ENCODE measurements around the gene CNTNAP4. TPM values are rescaled to one million over a fixed set of nuclear protein-coding genes. Genes with fewer than 3 reads are reported as not detected.

The CNTNAP4 gene
- total RNA-seq, 1 experiment from 2014 or later, result not detected

DNA sequence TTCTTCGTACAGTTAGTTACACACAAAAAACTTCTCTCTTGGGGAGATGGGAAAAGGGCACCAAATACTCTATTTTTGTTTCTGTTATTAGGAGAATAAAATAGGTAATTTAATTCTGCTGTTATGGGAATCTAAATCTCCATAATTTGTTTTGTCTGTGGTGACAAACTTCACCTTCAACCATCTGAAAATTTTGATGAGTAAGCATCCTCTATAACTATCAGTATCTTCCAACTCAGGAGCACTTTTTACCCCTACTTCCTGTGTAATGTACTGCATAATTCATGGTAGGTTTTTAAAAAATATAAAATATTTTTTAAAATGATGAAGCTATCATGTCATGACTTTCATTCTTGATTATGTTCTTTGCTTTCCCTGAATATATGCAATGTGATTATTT is 33.6 kb upstream of the CNTNAP4 start:
- DNase-seq (ENCODE audit: low spot score) (no peak), ATAC-seq (no peak)
- ChIA-PET CTCF (no interaction called here), POLR2A (no interaction called here)
- H3K36me3 Mint-ChIP-seq, result peaks cover 33% of the 10 kb centered on the region
- peaks cover 50% of the 10 kb centered on the region for H3K9me3 Mint-ChIP-seq
- TF ChIP-seq, protein P1, sequence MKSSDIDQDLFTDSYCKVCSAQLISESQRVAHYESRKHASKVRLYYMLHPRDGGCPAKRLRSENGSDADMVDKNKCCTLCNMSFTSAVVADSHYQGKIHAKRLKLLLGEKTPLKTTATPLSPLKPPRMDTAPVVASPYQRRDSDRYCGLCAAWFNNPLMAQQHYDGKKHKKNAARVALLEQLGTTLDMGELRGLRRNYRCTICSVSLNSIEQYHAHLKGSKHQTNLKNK (CRISPR knock-in tag; IDR thresholded peaks at IDR 0.05), result no peak
- TF ChIP-seq ZNF416 (CRISPR knock-in tag; IDR thresholded peaks at IDR 0.05), result no peak
- no peak for TF ChIP-seq JUN (CRISPR knock-in tag; IDR thresholded peaks at IDR 0.05)
- TF ChIP-seq, protein P2, sequence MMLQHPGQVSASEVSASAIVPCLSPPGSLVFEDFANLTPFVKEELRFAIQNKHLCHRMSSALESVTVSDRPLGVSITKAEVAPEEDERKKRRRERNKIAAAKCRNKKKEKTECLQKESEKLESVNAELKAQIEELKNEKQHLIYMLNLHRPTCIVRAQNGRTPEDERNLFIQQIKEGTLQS (CRISPR knock-in tag; conservative IDR thresholded peaks at IDR 0.05), result no peak
- peaks cover 6% of the 10 kb centered on the region for H3K27me3 Mint-ChIP-seq (ENCODE audit: low read depth)
- H3K4me1 Mint-ChIP-seq, result no peaks in the 10 kb centered on the region
- H3K4me3 Mint-ChIP-seq, result no peak overlapping the region
- no peak overlapping the region for H3K27ac Mint-ChIP-seq

DNA sequence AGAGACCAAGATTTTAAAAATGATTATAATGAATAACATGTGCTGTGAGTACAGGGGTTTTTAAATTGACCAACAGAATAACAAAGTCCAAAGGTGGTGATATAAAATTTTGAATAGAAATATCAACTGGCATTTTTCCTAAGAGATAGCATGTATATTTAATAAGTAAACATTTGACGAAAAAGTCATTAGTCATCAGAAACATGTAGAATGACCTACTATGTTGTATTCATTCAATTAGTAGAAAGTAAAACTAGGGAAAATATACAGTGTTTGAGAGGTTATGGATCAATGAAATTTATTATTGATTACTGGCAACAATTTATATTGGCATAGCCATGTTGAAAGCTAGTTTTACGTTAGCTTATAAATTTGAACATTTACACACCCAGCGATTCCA is 30.6 kb upstream of the CNTNAP4 start:
- DNase-seq (ENCODE audit: low spot score) (no peak), ATAC-seq (no peak)
- peaks cover 26% of the 10 kb centered on the region for H3K36me3 Mint-ChIP-seq
- no peak overlapping the region for H3K4me3 Mint-ChIP-seq
- no peak overlapping the region for H3K27ac Mint-ChIP-seq
- H3K9me3 Mint-ChIP-seq, result peaks cover 48% of the 10 kb centered on the region
- CTCF ChIA-PET, result no interaction called here
- H3K27me3 Mint-ChIP-seq (ENCODE audit: low read depth), result peaks cover 2% of the 10 kb centered on the region; the same call in 1 of the 2 replicates
- no peaks in the 10 kb centered on the region for H3K4me1 Mint-ChIP-seq
- POLR2A ChIA-PET, result no interaction called here
- TF ChIP-seq, protein P3, sequence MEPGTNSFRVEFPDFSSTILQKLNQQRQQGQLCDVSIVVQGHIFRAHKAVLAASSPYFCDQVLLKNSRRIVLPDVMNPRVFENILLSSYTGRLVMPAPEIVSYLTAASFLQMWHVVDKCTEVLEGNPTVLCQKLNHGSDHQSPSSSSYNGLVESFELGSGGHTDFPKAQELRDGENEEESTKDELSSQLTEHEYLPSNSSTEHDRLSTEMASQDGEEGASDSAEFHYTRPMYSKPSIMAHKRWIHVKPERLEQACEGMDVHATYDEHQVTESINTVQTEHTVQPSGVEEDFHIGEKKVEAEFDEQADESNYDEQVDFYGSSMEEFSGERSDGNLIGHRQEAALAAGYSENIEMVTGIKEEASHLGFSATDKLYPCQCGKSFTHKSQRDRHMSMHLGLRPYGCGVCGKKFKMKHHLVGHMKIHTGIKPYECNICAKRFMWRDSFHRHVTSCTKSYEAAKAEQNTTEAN (CRISPR knock-in tag; IDR thresholded peaks at IDR 0.05), result no peak
- TF ChIP-seq IRF2 (CRISPR knock-in tag; IDR thresholded peaks at IDR 0.05; ENCODE audit: borderline replicate concordance, low read depth) (no peak), GABPB1 (CRISPR knock-in tag; IDR thresholded peaks at IDR 0.05) (no peak), KAT7 (CRISPR knock-in tag; IDR thresholded peaks at IDR 0.05; ENCODE audit: borderline replicate concordance) (no peak), TCF7 (CRISPR knock-in tag; IDR thresholded peaks at IDR 0.05; ENCODE audit: low read depth) (no peak), RELA (CRISPR knock-in tag; IDR thresholded peaks at IDR 0.05; ENCODE audit: borderline replicate concordance) (no peak), EMX1 (CRISPR knock-in tag; IDR thresholded peaks at IDR 0.05) (no peak)
- TF ChIP-seq, protein P4, sequence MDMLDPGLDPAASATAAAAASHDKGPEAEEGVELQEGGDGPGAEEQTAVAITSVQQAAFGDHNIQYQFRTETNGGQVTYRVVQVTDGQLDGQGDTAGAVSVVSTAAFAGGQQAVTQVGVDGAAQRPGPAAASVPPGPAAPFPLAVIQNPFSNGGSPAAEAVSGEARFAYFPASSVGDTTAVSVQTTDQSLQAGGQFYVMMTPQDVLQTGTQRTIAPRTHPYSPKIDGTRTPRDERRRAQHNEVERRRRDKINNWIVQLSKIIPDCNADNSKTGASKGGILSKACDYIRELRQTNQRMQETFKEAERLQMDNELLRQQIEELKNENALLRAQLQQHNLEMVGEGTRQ (CRISPR knock-in tag; IDR thresholded peaks at IDR 0.05), result no peak
- TF ChIP-seq, protein P5, sequence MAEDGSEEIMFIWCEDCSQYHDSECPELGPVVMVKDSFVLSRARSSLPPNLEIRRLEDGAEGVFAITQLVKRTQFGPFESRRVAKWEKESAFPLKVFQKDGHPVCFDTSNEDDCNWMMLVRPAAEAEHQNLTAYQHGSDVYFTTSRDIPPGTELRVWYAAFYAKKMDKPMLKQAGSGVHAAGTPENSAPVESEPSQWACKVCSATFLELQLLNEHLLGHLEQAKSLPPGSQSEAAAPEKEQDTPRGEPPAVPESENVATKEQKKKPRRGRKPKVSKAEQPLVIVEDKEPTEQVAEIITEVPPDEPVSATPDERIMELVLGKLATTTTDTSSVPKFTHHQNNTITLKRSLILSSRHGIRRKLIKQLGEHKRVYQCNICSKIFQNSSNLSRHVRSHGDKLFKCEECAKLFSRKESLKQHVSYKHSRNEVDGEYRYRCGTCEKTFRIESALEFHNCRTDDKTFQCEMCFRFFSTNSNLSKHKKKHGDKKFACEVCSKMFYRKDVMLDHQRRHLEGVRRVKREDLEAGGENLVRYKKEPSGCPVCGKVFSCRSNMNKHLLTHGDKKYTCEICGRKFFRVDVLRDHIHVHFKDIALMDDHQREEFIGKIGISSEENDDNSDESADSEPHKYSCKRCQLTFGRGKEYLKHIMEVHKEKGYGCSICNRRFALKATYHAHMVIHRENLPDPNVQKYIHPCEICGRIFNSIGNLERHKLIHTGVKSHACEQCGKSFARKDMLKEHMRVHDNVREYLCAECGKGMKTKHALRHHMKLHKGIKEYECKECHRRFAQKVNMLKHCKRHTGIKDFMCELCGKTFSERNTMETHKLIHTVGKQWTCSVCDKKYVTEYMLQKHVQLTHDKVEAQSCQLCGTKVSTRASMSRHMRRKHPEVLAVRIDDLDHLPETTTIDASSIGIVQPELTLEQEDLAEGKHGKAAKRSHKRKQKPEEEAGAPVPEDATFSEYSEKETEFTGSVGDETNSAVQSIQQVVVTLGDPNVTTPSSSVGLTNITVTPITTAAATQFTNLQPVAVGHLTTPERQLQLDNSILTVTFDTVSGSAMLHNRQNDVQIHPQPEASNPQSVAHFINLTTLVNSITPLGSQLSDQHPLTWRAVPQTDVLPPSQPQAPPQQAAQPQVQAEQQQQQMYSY (CRISPR knock-in tag; IDR thresholded peaks at IDR 0.05), result no peak
- TF ChIP-seq, protein P6, sequence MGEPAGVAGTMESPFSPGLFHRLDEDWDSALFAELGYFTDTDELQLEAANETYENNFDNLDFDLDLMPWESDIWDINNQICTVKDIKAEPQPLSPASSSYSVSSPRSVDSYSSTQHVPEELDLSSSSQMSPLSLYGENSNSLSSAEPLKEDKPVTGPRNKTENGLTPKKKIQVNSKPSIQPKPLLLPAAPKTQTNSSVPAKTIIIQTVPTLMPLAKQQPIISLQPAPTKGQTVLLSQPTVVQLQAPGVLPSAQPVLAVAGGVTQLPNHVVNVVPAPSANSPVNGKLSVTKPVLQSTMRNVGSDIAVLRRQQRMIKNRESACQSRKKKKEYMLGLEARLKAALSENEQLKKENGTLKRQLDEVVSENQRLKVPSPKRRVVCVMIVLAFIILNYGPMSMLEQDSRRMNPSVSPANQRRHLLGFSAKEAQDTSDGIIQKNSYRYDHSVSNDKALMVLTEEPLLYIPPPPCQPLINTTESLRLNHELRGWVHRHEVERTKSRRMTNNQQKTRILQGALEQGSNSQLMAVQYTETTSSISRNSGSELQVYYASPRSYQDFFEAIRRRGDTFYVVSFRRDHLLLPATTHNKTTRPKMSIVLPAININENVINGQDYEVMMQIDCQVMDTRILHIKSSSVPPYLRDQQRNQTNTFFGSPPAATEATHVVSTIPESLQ (CRISPR knock-in tag; IDR thresholded peaks at IDR 0.05), result no peak
- TF ChIP-seq, protein P7, sequence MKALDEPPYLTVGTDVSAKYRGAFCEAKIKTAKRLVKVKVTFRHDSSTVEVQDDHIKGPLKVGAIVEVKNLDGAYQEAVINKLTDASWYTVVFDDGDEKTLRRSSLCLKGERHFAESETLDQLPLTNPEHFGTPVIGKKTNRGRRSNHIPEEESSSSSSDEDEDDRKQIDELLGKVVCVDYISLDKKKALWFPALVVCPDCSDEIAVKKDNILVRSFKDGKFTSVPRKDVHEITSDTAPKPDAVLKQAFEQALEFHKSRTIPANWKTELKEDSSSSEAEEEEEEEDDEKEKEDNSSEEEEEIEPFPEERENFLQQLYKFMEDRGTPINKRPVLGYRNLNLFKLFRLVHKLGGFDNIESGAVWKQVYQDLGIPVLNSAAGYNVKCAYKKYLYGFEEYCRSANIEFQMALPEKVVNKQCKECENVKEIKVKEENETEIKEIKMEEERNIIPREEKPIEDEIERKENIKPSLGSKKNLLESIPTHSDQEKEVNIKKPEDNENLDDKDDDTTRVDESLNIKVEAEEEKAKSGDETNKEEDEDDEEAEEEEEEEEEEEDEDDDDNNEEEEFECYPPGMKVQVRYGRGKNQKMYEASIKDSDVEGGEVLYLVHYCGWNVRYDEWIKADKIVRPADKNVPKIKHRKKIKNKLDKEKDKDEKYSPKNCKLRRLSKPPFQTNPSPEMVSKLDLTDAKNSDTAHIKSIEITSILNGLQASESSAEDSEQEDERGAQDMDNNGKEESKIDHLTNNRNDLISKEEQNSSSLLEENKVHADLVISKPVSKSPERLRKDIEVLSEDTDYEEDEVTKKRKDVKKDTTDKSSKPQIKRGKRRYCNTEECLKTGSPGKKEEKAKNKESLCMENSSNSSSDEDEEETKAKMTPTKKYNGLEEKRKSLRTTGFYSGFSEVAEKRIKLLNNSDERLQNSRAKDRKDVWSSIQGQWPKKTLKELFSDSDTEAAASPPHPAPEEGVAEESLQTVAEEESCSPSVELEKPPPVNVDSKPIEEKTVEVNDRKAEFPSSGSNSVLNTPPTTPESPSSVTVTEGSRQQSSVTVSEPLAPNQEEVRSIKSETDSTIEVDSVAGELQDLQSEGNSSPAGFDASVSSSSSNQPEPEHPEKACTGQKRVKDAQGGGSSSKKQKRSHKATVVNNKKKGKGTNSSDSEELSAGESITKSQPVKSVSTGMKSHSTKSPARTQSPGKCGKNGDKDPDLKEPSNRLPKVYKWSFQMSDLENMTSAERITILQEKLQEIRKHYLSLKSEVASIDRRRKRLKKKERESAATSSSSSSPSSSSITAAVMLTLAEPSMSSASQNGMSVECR (CRISPR knock-in tag; IDR thresholded peaks at IDR 0.05; ENCODE audit: borderline replicate concordance), result no peak
- TF ChIP-seq, protein P8, sequence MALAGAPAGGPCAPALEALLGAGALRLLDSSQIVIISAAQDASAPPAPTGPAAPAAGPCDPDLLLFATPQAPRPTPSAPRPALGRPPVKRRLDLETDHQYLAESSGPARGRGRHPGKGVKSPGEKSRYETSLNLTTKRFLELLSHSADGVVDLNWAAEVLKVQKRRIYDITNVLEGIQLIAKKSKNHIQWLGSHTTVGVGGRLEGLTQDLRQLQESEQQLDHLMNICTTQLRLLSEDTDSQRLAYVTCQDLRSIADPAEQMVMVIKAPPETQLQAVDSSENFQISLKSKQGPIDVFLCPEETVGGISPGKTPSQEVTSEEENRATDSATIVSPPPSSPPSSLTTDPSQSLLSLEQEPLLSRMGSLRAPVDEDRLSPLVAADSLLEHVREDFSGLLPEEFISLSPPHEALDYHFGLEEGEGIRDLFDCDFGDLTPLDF (CRISPR knock-in tag; IDR thresholded peaks at IDR 0.05), result no peak
- TF ChIP-seq, protein P9, sequence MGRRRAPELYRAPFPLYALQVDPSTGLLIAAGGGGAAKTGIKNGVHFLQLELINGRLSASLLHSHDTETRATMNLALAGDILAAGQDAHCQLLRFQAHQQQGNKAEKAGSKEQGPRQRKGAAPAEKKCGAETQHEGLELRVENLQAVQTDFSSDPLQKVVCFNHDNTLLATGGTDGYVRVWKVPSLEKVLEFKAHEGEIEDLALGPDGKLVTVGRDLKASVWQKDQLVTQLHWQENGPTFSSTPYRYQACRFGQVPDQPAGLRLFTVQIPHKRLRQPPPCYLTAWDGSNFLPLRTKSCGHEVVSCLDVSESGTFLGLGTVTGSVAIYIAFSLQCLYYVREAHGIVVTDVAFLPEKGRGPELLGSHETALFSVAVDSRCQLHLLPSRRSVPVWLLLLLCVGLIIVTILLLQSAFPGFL (CRISPR knock-in tag; IDR thresholded peaks at IDR 0.05; ENCODE audit: borderline replicate concordance), result no peak

Measured in WTC11 (cell line).